Erythroblast (primary cell): Measurements from ENCODE around the gene ABHD12.

ENCODE experiments used
- DNase-seq, 2 experiments: peaks; one replicate each; lab custom pipeline; 2025; lab: John Stamatoyannopoulos, UW
- GATA1 ChIP-seq: IDR thresholded peaks from 2 replicates; pipeline ENCODE4 v1.6.1; 2011; ENCODE audit warnings: low read depth, mild to moderate bottlenecking, control low read depth, low read length, moderate library complexity
- POLR2A ChIP-seq: IDR thresholded peaks from 2 replicates; pipeline ENCODE4 v1.6.1; 2011; ENCODE audit warnings: mild to moderate bottlenecking, low read length

Gene ABHD12

GRCh38 chr20:25372584-25373336, 17.9 kb downstream of the ABHD12 start:
- DNase-seq, result no peak

GRCh38 chr20:25369971-25370370, 20.7 kb downstream of the ABHD12 start:
- TF ChIP-seq GATA1 (no peak), POLR2A (no peak)

More at GRCh38 chr20:25372584-25373336, 17.9 kb downstream of the ABHD12 start:
- TF ChIP-seq POLR2A, result no peak
- no peak for TF ChIP-seq GATA1

GRCh38 chr20:25369529-25369928, 21.1 kb downstream of the ABHD12 start:
- no peak for DNase-seq
- TF ChIP-seq GATA1 (no peak), POLR2A (no peak)

More at GRCh38 chr20:25369971-25370370, 20.7 kb downstream of the ABHD12 start:
- DNase-seq, result no peak

GRCh38 chr20:25368976-25369375, 21.7 kb downstream of the ABHD12 start:
- TF ChIP-seq GATA1, result no peak
- TF ChIP-seq POLR2A, result no peak
- DNase-seq, result no peak

GRCh38 chr20:25368526-25368925, 22.1 kb downstream of the ABHD12 start:
- TF ChIP-seq POLR2A, result no peak
- no peak for TF ChIP-seq GATA1
- DNase-seq, result no peak

- TF ChIP-seq GATA1 (no peak), POLR2A (no peak)
- DNase-seq, result no peak
Observed at GRCh38 chr20:25364879-25365699, 25.5 kb downstream of the ABHD12 start.

GRCh38 chr20:25364180-25364788, 26.4 kb downstream of the ABHD12 start:
- no peak for DNase-seq
- no peak for TF ChIP-seq POLR2A
- no peak for TF ChIP-seq GATA1

GRCh38 chr20:25361287-25361683, 29.4 kb downstream of the ABHD12 start:
- TF ChIP-seq POLR2A (no peak), GATA1 (no peak)
- DNase-seq, result no peak

GRCh38 chr20:25360631-25361286, 29.9 kb downstream of the ABHD12 start:
- no peak for DNase-seq
- no peak for TF ChIP-seq POLR2A
- no peak for TF ChIP-seq GATA1

GRCh38 chr20:25356271-25356933, 34.2 kb downstream of the ABHD12 start:
- DNase-seq, result no peak
- TF ChIP-seq POLR2A (no peak), GATA1 (no peak)

- TF ChIP-seq GATA1 (no peak), POLR2A (no peak)
- DNase-seq, result no peak
Observed at GRCh38 chr20:25355866-25356265, 34.8 kb downstream of the ABHD12 start.

- TF ChIP-seq GATA1 (no peak), POLR2A (no peak)
Observed at GRCh38 chr20:25355011-25355595, 35.5 kb downstream of the ABHD12 start.

More at GRCh38 chr20:25355011-25355595, 35.5 kb downstream of the ABHD12 start:
- DNase-seq, result no peak
